Kidney (tissue), 14 donors: ENCODE measurements around the gene CCDC63. TPM values are rescaled to one million over a fixed set of nuclear protein-coding genes. Genes with fewer than 3 reads are reported as not detected.

ENCODE experiments used
- DNase-seq, 5 donors: peaks; one replicate each; pipeline ENCODE4 v3.0.0-alpha.2; 2013 to 2020
- FAIRE-seq: peaks from 2 replicates; lab custom pipeline; 2012; peaks lifted over from hg19 to GRCh38; lab: Jason Lieb, UNC
- H3K27ac ChIP-seq, 2 donors: one replicate each; pipeline ENCODE4 v1.7.0; 2013; ENCODE audit warnings: low read depth in 2 of 2, low read length in 2 of 2, inconsistent platforms in 1 of 2
- H3K27me3 ChIP-seq: one replicate; pipeline ENCODE4 v1.7.1; 2013; ENCODE audit warnings: low read length, inconsistent platforms; ENCODE audit not compliant: control insufficient read depth, insufficient read depth
- H3K36me3 ChIP-seq, 3 donors: one replicate each; pipeline versions ENCODE4 v1.7.0 to v1.7.1; 2013; ENCODE audit warnings: low read length in 3 of 3, control low read depth in 1 of 3, inconsistent platforms in 1 of 3; ENCODE audit not compliant: insufficient read depth in 3 of 3, control insufficient read depth in 2 of 3
- H3K4me1 ChIP-seq, 3 donors: one replicate each; pipeline versions ENCODE4 v1.7.0 to v1.7.1; 2013; ENCODE audit warnings: low read length in 3 of 3, inconsistent platforms in 1 of 3, low read depth in 1 of 3; ENCODE audit not compliant: control insufficient read depth in 2 of 3, insufficient read depth in 2 of 3
- H3K4me3 ChIP-seq, 3 donors: one replicate each; pipeline versions ENCODE4 v1.7.0 to v1.8.1; 2013; ENCODE audit warnings: low read length in 3 of 3, control low read depth in 1 of 3, inconsistent platforms in 1 of 3
- H3K9ac ChIP-seq, 3 donors: one replicate each; pipeline versions ENCODE4 v1.7.0 to v1.7.1; 2013; ENCODE audit warnings: low read length in 3 of 3, control low read depth in 1 of 3, inconsistent platforms in 1 of 3
- H3K9me3 ChIP-seq, 3 donors: one replicate each; pipeline versions ENCODE4 v1.7.0 to v1.7.1; 2013; ENCODE audit warnings: low read length in 3 of 3, control low read depth in 1 of 3, inconsistent platforms in 1 of 3; ENCODE audit not compliant: control insufficient read depth in 2 of 3, insufficient read depth in 1 of 3
- intact Hi-C: fragments of 100-400 bp; cut with DNase I; formaldehyde crosslinking; loops from one replicate; pipeline ENCODE4 v1.11.1; 2022
- polyA plus RNA-seq: library from polyadenylated mRNA; stranded (reverse); fragments of 350-450 nt; fragmentation: Illumina TruSeq; extraction: RNeasy Lipid Tissue Mini Kit (QIAGEN cat#74804); gene quantifications from one replicate; pipeline ENCODE4 v1.2.3, GENCODE V29; 2014; ENCODE audit warnings: low read depth, low replicate concordance; ENCODE audit not compliant: insufficient read depth
- total RNA-seq: library from RNA; stranded (reverse); fragmentation: NEBNext Ultra II Directional; extraction: Animal tissue kit (Norgen Biotek cat#: 25700); gene quantifications from one replicate; pipeline ENCODE4 v1.2.1, GENCODE V29; 2021
- TF ChIP-seq, protein P1 (sequence below): IDR thresholded peaks from 3 replicates; pipeline ENCODE4 v1.5.1; 2012; ENCODE audit warnings: mild to moderate bottlenecking, moderate library complexity, borderline replicate concordance; ENCODE audit not compliant: insufficient read depth; ENCODE audit errors: extremely low read depth
- donor health status: control.
- donor health status: control.
- donor health status: control.
- donor health status: control.
- donor health status: control.
- donor health status: DM: yes; HTN: yes; CAD: no.
- donor health status: Normal renal cell carcinoma (clear cell type).

Gene CCDC63
- total and polyA plus RNA-seq, 2 donors from 2014 or later, result not detected

DNA sequence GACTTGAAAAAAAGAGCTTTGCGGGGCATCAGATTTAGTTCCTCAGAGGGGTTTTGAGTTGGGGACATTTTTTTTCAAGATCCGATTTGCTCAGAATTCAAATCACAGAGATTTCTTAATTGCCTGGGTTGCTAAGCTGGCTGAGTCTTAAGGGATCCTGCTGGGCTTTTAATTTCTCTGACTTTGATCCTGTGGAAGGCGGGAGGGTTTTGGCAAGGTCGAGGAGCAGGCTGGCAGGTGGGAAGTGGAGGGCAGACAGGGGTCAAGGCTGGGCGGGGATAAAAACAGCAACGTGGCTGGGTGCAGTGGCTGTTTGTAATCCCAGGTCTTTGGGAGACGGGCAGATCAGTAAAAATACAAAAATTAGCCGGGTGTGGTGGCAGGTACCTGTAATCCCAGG, 33.5 kb upstream of the CCDC63 start:
- intact Hi-C loops, result no loop called here
- H3K4me1 ChIP-seq, result no peaks in the 10 kb centered on the region

DNA sequence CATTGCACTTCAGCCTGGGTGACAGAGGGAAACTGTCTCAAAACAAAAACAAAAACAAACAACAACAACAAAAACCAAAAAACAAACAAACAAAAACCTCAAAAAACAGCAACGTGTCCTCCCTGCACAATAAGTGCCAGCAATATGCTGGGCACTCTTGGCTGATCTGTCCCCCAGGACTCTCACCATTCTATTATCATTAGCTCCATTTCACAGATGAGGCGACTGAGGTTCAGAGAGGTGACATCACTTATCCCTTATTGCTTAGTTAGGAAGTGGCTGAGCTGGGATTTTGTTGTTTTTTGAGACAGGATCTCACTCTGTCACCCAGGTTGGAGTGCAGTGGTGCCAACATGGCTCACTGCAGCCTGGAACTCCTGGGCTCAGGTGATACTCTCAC, 33.0 kb upstream of the CCDC63 start:
- intact Hi-C loops, result no loop called here
- no peak for FAIRE-seq
- no peaks in the 10 kb centered on the region for H3K36me3 ChIP-seq
- no peaks in the 10 kb centered on the region for H3K4me1 ChIP-seq
- H3K27me3 ChIP-seq, result no peaks in the 10 kb centered on the region
- no peak overlapping the region for H3K9ac ChIP-seq
- no peak overlapping the region for H3K4me3 ChIP-seq
- TF ChIP-seq, protein P1, sequence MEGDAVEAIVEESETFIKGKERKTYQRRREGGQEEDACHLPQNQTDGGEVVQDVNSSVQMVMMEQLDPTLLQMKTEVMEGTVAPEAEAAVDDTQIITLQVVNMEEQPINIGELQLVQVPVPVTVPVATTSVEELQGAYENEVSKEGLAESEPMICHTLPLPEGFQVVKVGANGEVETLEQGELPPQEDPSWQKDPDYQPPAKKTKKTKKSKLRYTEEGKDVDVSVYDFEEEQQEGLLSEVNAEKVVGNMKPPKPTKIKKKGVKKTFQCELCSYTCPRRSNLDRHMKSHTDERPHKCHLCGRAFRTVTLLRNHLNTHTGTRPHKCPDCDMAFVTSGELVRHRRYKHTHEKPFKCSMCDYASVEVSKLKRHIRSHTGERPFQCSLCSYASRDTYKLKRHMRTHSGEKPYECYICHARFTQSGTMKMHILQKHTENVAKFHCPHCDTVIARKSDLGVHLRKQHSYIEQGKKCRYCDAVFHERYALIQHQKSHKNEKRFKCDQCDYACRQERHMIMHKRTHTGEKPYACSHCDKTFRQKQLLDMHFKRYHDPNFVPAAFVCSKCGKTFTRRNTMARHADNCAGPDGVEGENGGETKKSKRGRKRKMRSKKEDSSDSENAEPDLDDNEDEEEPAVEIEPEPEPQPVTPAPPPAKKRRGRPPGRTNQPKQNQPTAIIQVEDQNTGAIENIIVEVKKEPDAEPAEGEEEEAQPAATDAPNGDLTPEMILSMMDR, result no peak
- H3K27ac ChIP-seq, result no peak overlapping the region
- H3K9me3 ChIP-seq, result no peaks in the 10 kb centered on the region
- no peak for DNase-seq

More for the DNA sequence above, 33.5 kb upstream of the CCDC63 start:
- Histone ChIP-seq H3K27ac (no peak overlapping the region), H3K9me3 (no peaks in the 10 kb centered on the region), H3K9ac (no peak overlapping the region), H3K27me3 (no peaks in the 10 kb centered on the region), H3K4me3 (no peak overlapping the region), H3K36me3 (no peaks in the 10 kb centered on the region)
- DNase-seq, result no peak
- FAIRE-seq, result no peak
- TF ChIP-seq, protein P1, result no peak

DNA sequence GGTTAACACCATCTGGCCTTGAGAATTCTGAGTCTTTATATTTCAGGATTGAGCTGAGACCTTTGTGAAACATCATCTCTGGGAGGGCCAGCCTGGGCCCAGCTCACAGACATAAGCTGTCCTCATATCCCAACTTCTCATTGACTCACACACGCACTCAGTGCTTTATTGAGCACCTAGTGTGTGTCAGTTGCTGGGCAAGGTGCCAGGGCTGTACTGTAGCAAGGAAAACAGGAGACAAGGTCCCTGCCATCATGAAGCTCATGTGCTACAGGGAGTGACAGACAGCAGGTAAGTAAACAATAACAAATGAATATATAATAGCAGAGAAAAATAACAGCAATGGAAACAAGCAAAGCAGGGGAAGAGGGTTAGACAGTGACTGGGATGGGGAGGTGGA, 30.5 kb upstream of the CCDC63 start:
- Histone ChIP-seq H3K27ac (no peak overlapping the region), H3K4me3 (no peak overlapping the region), H3K9me3 (no peaks in the 10 kb centered on the region), H3K36me3 (no peaks in the 10 kb centered on the region), H3K27me3 (no peaks in the 10 kb centered on the region), H3K4me1 (no peaks in the 10 kb centered on the region), H3K9ac (no peak overlapping the region)
- intact Hi-C loops, result no loop called here
- TF ChIP-seq, protein P1, result no peak
- no peak for FAIRE-seq
- no peak for DNase-seq

DNA sequence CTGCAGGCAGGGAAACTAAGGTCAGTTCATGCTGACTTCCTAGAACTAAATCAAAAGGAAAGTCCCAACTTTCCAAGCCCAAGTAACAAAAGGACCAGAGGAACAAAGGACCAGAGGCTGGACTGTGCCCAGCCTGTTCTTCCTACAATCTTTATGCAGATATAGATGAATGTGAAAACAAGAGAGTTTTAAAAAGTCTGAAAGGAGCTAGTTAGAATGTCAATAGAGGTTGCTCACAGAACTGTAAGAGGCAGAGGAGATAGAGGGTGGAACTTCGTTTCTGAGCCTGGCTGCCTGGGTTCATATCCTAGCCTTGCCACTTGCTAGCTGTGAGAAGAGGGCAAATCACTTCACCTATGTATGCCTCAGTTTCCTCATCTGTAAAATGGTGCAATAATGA, 30.0 kb upstream of the CCDC63 start:
- H3K9ac ChIP-seq, result no peak overlapping the region
- intact Hi-C loops, result no loop called here
- H3K9me3 ChIP-seq, result no peaks in the 10 kb centered on the region
- no peaks in the 10 kb centered on the region for H3K36me3 ChIP-seq
- H3K27ac ChIP-seq, result no peak overlapping the region
- no peak for FAIRE-seq
- no peak overlapping the region for H3K4me3 ChIP-seq
- no peak for DNase-seq
- H3K4me1 ChIP-seq, result no peaks in the 10 kb centered on the region
- no peaks in the 10 kb centered on the region for H3K27me3 ChIP-seq
- TF ChIP-seq, protein P1, result no peak
